Osteocyte (in vitro differentiated cells): ENCODE results near the gene PLVAP. TPM values are rescaled to one million over a fixed set of nuclear protein-coding genes. Genes with fewer than 3 reads are reported as not detected.

Source experiments
- DNase-seq: peaks from one replicate; pipeline ENCODE4 v3.0.0; 2021; ENCODE audit warnings: mixed read lengths; ENCODE audit not compliant: unreplicated experiment; ENCODE audit errors: extremely low spot score
- H3K27ac Mint-ChIP-seq: one replicate; pipeline ENCODE4 v1.8.0; 2021; ENCODE audit warnings: mild to moderate bottlenecking, mixed read lengths; ENCODE audit not compliant: unreplicated experiment
- H3K27me3 Mint-ChIP-seq: one replicate; pipeline ENCODE4 v1.8.0; 2021; ENCODE audit warnings: mixed read lengths; ENCODE audit not compliant: unreplicated experiment
- H3K36me3 Mint-ChIP-seq: one replicate; pipeline ENCODE4 v1.8.0; 2021; ENCODE audit warnings: mixed read lengths; ENCODE audit not compliant: unreplicated experiment
- H3K4me1 Mint-ChIP-seq: one replicate; pipeline ENCODE4 v1.8.0; 2021; ENCODE audit warnings: mixed read lengths; ENCODE audit not compliant: unreplicated experiment
- H3K4me3 Mint-ChIP-seq: one replicate; pipeline ENCODE4 v1.8.0; 2021; ENCODE audit warnings: mild to moderate bottlenecking, moderate library complexity, mixed read lengths; ENCODE audit not compliant: unreplicated experiment
- H3K9me3 Mint-ChIP-seq: one replicate; pipeline ENCODE4 v1.8.0; 2021; ENCODE audit warnings: mixed read lengths; ENCODE audit not compliant: unreplicated experiment
- total RNA-seq: library from RNA; stranded (reverse); gene quantifications from 2 replicates; pipeline ENCODE4 v1.2.1, GENCODE V29; 2021
- TF ChIP-seq, protein P1 (sequence below): fragments of 200-600 bp; sonication (generic); IDR thresholded peaks from 2 replicates; pipeline ENCODE4 v1.5.0; 2021; ENCODE audit warnings: antibody characterized with exemption, mild to moderate bottlenecking, moderate library complexity

PLVAP gene
- total RNA-seq, 1 donor from 2014 or later = not detected

GRCh38 chr19:17389957-17390664 lies 13.0 kb upstream of the PLVAP start:
- Mint-ChIP-seq H3K9me3 (no peaks in the 10 kb centered on the region), H3K27me3 (peaks cover 10% of the 10 kb centered on the region), H3K4me1 (peaks cover 10% of the 10 kb centered on the region), H3K27ac (no peak overlapping the region), H3K36me3 (no peaks in the 10 kb centered on the region), H3K4me3 (peak overlapping the region; percentile 92)
- no peak for DNase-seq
- TF ChIP-seq, protein P1, sequence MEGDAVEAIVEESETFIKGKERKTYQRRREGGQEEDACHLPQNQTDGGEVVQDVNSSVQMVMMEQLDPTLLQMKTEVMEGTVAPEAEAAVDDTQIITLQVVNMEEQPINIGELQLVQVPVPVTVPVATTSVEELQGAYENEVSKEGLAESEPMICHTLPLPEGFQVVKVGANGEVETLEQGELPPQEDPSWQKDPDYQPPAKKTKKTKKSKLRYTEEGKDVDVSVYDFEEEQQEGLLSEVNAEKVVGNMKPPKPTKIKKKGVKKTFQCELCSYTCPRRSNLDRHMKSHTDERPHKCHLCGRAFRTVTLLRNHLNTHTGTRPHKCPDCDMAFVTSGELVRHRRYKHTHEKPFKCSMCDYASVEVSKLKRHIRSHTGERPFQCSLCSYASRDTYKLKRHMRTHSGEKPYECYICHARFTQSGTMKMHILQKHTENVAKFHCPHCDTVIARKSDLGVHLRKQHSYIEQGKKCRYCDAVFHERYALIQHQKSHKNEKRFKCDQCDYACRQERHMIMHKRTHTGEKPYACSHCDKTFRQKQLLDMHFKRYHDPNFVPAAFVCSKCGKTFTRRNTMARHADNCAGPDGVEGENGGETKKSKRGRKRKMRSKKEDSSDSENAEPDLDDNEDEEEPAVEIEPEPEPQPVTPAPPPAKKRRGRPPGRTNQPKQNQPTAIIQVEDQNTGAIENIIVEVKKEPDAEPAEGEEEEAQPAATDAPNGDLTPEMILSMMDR = peak; percentile 33

GRCh38 chr19:17389288-17389687 lies 12.1 kb upstream of the PLVAP start:
- no peak for DNase-seq

DNA sequence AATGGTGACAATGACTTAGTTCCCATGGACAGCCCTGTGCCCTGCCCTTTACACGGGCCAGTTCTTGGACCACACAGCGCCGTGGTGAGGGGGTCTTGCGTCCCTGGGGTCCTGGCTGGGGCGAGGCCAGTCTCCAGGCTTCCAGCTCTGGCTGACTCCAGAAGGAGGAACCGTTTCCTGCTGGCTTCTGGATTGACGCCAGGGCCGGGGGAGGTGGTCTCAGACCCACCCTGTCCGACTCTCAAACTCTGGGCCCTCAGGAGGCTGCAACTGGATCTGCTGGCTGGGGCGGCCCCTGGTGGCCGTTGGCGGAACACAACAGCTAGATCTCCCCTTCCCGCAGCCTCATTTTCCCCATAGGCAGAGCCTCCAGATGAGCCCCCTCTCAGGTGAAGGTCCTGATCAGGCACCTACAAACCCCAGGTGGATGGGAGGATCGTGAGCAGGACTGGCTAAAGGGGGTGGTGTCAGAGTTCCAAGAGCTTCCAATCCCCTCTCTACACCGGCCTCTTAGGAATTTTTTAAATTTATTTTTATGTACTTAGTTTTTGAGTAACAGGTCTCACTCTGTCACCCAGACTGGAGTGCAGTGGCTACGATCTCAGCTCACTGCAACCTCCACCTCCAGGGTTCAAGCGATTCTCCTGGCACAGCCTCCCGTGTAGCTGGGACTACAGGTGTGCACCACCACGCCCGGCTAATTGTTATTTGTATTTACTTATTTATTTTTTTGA lies 8.9 kb upstream of the PLVAP start:
- H3K27ac Mint-ChIP-seq = peak overlapping the region; percentile 31

More at GRCh38 chr19:17389288-17389687, 12.1 kb upstream of the PLVAP start:
- no peaks in the 10 kb centered on the region for H3K9me3 Mint-ChIP-seq
- H3K27me3 Mint-ChIP-seq = peaks cover 10% of the 10 kb centered on the region
- no peak overlapping the region for H3K4me3 Mint-ChIP-seq
- TF ChIP-seq, protein P1 = no peak
- no peaks in the 10 kb centered on the region for H3K36me3 Mint-ChIP-seq
- no peak overlapping the region for H3K27ac Mint-ChIP-seq
- H3K4me1 Mint-ChIP-seq = peaks cover 10% of the 10 kb centered on the region

DNA sequence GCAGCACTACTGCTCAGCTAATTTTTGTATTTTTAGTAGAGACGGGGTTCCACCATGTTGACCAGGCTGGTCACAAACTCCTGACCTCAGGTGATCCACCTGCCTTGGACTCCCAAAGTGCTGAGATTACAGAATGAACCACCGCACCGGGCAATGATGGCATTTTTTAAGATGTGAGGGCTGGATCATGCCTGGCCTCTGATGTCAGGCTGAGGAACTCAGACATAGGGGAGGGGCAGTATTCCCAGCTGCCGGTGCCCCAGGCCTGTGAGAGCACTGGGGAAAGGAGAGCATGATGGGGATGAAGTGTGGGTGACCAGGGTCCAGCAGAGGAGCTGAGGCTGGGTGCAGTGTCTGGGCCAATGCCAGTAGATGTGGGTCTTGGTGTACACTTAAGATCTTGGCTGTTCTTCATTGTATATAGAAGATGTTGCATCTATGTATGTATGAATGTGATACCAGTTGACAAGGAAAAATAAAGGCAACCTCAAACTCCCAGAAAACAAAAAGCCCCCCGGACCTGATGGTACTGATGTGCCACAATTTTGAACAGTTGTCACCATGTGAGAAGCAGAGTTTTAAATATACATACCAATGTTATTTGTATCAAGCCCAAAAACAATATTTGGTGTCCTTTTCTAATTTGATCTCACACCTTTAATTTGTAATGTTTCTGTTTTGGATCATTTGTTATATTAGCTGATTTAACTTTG lies 3.4 kb upstream of the PLVAP start:
- Mint-ChIP-seq H3K27ac (no peak overlapping the region), H3K9me3 (peaks cover 4% of the 10 kb centered on the region), H3K27me3 (no peaks in the 10 kb centered on the region), H3K4me1 (peaks cover 10% of the 10 kb centered on the region), H3K36me3 (no peaks in the 10 kb centered on the region), H3K4me3 (no peak overlapping the region)
- DNase-seq = no peak
- TF ChIP-seq, protein P1 = no peak

More for the DNA sequence above, 8.9 kb upstream of the PLVAP start:
- peaks cover 10% of the 10 kb centered on the region for H3K27me3 Mint-ChIP-seq
- peak; percentile 89 for DNase-seq
- H3K36me3 Mint-ChIP-seq = no peaks in the 10 kb centered on the region
- peaks cover 12% of the 10 kb centered on the region for H3K4me1 Mint-ChIP-seq
- H3K9me3 Mint-ChIP-seq = no peaks in the 10 kb centered on the region
- TF ChIP-seq, protein P1 = peak; percentile 94
- H3K4me3 Mint-ChIP-seq = no peak overlapping the region
